Stimulated activated CD8-positive, alpha-beta memory T cell treated with anti-CD3 and anti-CD28 coated beads, Interleukin-4, amount 100 ng/mL, for 48 hours (primary cell): ENCODE results near the gene GORAB.

Experiments used
- DNase-seq: peaks from one replicate; pipeline ENCODE4 v3.0.0-alpha.2; 2020

The GORAB gene

DNA sequence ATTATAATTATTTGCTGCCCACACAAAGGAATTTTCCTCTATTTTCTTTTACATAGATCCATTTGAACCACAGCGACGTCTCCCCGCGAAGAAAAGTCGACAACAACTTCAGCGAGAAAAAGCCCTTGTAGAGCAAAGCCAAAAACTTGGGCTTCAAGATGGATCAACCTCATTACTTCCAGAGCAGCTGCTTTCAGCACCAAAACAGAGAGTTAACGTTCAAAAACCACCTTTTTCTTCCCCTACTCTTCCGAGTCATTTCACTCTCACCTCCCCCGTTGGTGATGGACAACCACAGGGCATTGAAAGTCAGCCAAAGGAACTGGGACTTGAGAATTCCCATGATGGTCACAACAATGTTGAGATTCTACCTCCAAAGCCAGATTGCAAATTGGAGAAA lies 7.2 kb downstream of the GORAB start:
- no peak for DNase-seq

DNA sequence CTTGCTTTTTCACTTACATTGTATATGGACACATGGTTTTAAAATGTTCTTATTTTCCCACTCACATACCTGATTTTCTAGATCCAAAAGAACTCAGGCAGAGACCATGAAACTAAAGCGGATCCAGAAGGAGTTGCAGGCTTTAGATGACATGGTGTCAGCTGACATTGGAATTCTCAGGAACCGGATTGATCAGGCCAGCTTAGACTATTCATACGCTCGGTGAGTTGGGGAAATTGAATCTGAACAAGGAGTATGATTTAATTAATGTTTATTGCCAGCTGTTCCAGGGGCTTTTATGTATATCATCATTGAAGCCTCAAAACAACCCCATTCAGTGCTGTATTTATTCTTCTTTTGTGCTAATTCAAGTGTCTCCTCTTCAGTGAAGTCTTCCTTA lies 12.7 kb downstream of the GORAB start:
- DNase-seq: no peak

DNA sequence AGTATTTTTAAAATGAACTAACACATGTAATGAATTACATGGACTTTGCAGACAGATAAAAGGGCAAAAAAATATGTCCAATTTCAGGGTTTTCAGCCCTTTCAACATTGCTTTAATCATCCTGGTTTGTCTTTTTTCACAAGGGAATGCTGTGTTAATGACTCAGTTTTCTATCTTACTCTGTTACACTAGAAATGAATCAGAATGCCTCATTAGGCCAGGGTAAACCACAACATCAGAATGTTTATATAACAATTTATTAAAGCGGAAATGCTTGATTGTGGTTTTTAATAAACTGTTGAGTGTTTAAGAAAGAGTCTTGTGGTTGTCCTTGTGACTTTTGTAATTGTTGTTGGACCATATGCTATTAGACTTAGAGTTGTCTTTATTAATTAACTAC lies 13.5 kb downstream of the GORAB start:
- no peak for DNase-seq

- no peak for DNase-seq
These were observed 15.3 kb downstream of the GORAB start for GRCh38 chr1:170547255-170547654.

GRCh38 chr1:170548497-170548896 lies 16.5 kb downstream of the GORAB start:
- no peak for DNase-seq

- DNase-seq: no peak
These were observed 23.4 kb downstream of the GORAB start for GRCh38 chr1:170555370-170555769.

GRCh38 chr1:170556917-170557316 lies 25.0 kb downstream of the GORAB start:
- no peak for DNase-seq

- no peak for DNase-seq
These were observed 26.8 kb downstream of the GORAB start for GRCh38 chr1:170558731-170559130.

DNA sequence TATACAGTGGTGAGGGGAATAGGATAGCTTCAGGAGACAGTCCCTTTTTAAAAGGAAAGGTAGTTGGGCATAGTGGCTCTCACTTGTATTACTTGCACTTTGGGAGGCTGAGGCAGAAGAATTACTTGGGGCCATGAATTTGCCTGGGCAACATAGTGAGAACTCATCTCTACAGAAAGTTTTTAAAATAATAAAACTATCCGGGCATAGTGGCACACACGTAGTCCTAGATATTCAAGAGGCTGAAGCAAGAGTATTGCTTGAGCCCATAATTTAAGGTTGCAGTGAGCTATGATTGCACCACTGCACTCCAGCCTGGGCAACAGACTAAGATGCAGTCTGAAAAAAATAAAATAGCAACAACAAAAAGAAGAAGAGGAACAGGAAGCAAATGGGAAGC lies 27.2 kb downstream of the GORAB start:
- no peak for DNase-seq

GRCh38 chr1:170560681-170561285 lies 28.8 kb downstream of the GORAB start:
- no peak for DNase-seq

DNA sequence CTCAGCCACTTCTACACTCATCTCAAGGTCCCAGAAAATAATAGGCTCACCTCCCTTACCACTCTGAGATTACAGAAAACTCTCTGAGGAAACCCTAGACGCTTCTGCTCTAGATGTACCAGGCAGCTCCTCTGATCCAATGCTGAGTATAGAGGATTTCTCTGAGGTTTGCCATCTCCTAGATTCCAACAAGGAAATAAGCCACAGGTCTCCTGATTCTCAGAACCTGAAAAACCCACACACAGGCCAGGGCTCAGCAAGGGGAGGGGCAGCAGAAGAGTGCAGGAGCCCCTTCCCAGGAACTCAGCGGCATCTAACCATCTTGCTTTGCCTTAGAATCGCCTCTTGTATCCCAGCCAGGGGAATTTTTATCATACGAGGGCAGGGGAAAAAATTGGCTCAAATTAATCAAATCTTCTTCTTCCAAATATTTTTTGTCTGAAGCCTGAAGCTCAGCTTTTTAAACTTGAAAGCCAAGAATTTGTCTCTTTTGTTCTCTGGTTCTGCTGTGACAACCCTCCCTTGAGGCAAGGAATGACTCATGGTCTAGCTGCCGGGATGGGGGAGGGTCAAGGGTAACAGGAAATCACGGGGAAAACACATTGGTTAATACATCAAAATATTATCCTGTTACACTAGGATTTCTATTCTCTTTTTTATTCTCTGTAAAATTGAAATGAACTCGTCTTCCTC lies 30.8 kb downstream of the GORAB start:
- no peak for DNase-seq

GRCh38 chr1:170567214-170567613 lies 35.2 kb downstream of the GORAB start:
- no peak for DNase-seq

DNA sequence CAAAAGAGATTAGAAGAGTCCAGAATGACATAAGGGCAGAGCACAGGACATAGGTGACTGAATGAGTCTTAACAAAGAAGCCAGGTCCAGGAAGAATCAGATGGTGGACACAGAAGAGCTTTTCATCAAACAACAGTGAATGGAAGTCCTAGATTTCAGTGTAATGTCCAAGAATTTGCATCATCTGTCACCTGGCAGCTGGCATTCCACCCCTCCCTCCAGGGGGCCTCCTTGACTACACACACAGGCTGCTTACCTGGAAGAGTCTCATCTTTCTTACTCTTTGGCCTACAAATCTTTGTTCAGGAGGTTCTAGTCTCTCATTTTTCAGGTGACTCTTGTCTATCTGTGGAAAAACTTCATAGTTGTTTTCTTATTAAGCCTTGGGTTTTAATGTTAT lies 36.2 kb downstream of the GORAB start:
- no peak for DNase-seq

DNA sequence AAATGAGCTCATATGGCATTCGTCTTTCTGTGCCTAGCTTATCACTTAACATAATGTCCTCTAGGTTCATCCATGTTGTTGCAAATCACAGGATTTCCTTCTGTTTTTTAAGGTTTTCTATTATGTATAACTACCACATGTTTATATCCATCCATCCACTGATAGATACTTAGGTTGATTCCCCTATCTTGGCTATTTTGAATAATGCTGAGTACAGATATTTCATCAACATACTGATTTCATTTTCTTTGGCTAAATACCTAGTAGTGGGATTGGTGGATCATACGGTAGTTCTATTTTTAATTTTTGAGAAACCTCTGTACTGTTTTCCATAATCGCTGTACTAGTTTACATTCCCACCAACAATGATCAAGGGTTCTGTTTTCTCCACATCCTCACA lies 45.0 kb downstream of the GORAB start:
- DNase-seq: no peak

DNA sequence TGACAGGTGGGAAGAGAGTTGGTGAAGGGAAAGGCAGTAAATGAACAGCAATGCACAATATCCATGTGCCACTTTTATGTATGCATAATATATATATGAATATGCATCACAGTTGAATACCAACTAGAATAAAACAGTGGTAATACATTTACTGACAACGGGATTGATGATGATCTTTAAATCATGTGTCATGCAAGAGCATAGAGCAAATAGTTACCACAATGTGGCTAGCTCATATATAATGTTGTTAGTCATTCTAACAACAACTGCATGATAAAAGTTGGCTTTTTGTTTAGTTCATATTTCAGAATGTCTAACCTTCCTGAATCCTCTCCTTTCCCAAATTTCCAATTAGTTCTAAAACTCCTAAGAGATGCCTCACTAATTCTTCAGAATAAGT lies 46.4 kb downstream of the GORAB start:
- DNase-seq: no peak

- no peak for DNase-seq
These were observed 48.9 kb downstream of the GORAB start for GRCh38 chr1:170580636-170581440.

GRCh38 chr1:170583186-170583585 lies 51.2 kb downstream of the GORAB start:
- DNase-seq: no peak

DNA sequence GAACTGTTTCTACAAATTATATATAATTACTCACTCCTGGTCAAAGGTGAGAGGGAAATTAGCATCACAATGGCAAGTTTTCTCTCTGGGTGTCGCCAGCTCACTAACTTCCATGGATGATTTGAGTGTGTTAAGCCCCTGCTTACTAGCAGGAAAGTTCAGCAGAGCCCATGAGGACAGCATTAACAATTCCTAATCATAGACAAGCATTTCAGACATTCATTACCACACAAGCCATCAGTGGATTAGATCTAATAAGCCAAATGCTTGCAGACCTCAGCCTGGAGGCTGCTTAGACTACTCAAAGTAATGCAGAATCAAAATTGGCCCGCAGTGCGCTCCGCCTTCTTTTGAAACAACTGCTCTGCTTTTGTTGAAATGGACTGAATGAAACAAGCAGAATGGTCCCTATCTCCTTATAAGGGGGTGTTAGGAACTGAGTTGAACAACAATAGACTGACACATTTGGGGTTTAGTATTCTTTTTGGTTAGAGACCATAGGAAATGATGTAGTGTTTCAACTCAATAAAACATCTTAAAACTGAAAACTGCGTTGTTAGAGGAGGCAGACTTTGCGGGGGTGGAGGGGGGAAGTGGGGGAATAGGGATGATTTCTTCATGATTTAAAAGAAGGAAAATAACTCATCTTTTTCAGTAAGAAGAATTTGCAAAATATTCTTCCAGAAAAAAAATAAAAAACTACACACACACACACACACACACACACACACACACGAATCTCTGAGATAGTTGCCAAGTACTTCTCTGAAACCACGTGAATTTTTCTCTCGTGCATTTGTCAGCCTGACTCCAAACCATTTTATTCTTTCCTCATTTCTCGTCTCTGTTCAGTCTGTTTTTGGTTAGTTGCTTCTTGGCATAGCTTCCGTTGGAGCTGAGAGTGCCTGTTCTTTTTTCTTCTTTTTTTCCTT lies 54.6 kb downstream of the GORAB start:
- no peak for DNase-seq

- no peak for DNase-seq
These were observed 55.3 kb downstream of the GORAB start for GRCh38 chr1:170587253-170587593.

GRCh38 chr1:170590921-170591705 lies 59.1 kb downstream of the GORAB start:
- DNase-seq: no peak

GRCh38 chr1:170592591-170593111 lies 60.7 kb downstream of the GORAB start:
- no peak for DNase-seq
